Fibroblast of lung (primary cell): ENCODE results near the gene CDR2L. TPM values are rescaled to one million over a fixed set of nuclear protein-coding genes. Genes with fewer than 3 reads are reported as not detected.

ENCODE experiments used
- DNase-seq, 2 donors: peaks; one replicate each; pipeline versions ENCODE4 v3.0.0 to v3.0.0-alpha.2; 2010; ENCODE audit warnings: low read depth in 2 of 2
- H2AFZ ChIP-seq: 2 replicates; pipeline ENCODE4 v1.5.1; 2012; ENCODE audit warnings: low read length, control low read depth, inconsistent platforms
- H3K27ac ChIP-seq: 2 replicates; pipeline ENCODE4 v1.5.1; 2011; ENCODE audit warnings: low read length, control low read depth; ENCODE audit not compliant: insufficient read depth
- H3K27me3 ChIP-seq: 2 replicates; pipeline ENCODE4 v1.5.1; 2011; ENCODE audit warnings: mild to moderate bottlenecking, low read length; ENCODE audit not compliant: control insufficient read depth, insufficient read depth
- H3K36me3 ChIP-seq: 2 replicates; pipeline ENCODE4 v1.5.1; 2011; ENCODE audit warnings: low read length; ENCODE audit not compliant: control insufficient read depth, insufficient read depth
- H3K4me1 ChIP-seq: 2 replicates; pipeline ENCODE4 v1.5.1; 2011; ENCODE audit warnings: low read length; ENCODE audit not compliant: control insufficient read depth, insufficient read depth; ENCODE audit errors: extremely low read depth
- H3K4me2 ChIP-seq: 2 replicates; pipeline ENCODE4 v1.5.1; 2011; ENCODE audit warnings: low read length, control low read depth; ENCODE audit not compliant: insufficient read depth; ENCODE audit errors: extremely low read depth
- H3K4me3 ChIP-seq, 4 experiments: fragments of 200-600 bp in 1 of 4; sonication (generic) in 1 of 4; replicated peaks in 1 of 4; 2 replicates each; pipeline ENCODE4 v1.5.1; 2011 to 2016; ENCODE audit warnings: low read length in 4 of 4, low read depth in 3 of 4, mild to moderate bottlenecking in 3 of 4, control low read depth in 2 of 4, inconsistent platforms in 1 of 4, mixed read lengths in 1 of 4; ENCODE audit not compliant: insufficient read depth in 1 of 4; ENCODE audit errors: control extremely low read depth in 1 of 4
- H3K79me2 ChIP-seq: 2 replicates; pipeline ENCODE4 v1.5.1; 2012; ENCODE audit warnings: mild to moderate bottlenecking, low read length, inconsistent platforms; ENCODE audit not compliant: control insufficient read depth, insufficient read depth
- H3K9ac ChIP-seq: 2 replicates; pipeline ENCODE4 v1.5.1; 2011; ENCODE audit warnings: mild to moderate bottlenecking, low read length, control low read depth; ENCODE audit not compliant: insufficient read depth
- H3K9me3 ChIP-seq: 2 replicates; pipeline ENCODE4 v1.5.1; 2012; ENCODE audit warnings: low read depth, low read length; ENCODE audit not compliant: control insufficient read depth, insufficient read depth
- H4K20me1 ChIP-seq: 2 replicates; pipeline ENCODE4 v1.5.1; 2011; ENCODE audit warnings: low read length; ENCODE audit not compliant: control insufficient read depth, insufficient read depth; ENCODE audit errors: extremely low read depth
- CTCF ChIP-seq, 2 donors: IDR thresholded peaks in 1 of 2; conservative IDR thresholded peaks in 1 of 2; 1 replicate in 1 of 2; 2 replicates in 1 of 2; pipeline ENCODE4 v1.5.1; 2011 to 2012; ENCODE audit warnings: low read length in 2 of 2, control low read depth in 1 of 2, inconsistent platforms in 1 of 2, low read depth in 1 of 2, mild to moderate bottlenecking in 1 of 2
- EZH2 ChIP-seq: IDR thresholded peaks from 2 replicates; pipeline ENCODE4 v1.5.1; 2012; ENCODE audit warnings: low read length, control low read depth, mild to moderate bottlenecking; ENCODE audit errors: missing control alignments
- polyA plus RNA-seq, 2 donors: library from polyadenylated mRNA; depleted of rRNA in 1 of 2; stranded (reverse) in 1 of 2; unstranded in 1 of 2; fragments of >200 nt; gene quantifications; 2 replicates each; pipeline ENCODE4 v1.2.1, GENCODE V29; 2011 to 2012; ENCODE audit warnings: missing spikeins in 1 of 2
- total RNA-seq: library from RNA; depleted of rRNA; stranded (reverse); fragments of >200 nt; gene quantifications from 2 replicates; pipeline ENCODE4 v1.2.1, GENCODE V29; 2014

CDR2L gene
- total and polyA plus RNA-seq, 2 donors (not counting 1 experiment from before 2014, with no cell fraction given): 9.7 to 12.2 TPM

GRCh38 chr17:74954665-74955421 is 32.6 kb upstream of the CDR2L start:
- no peak for DNase-seq
- Histone ChIP-seq H3K27me3 (peaks cover 8% of the 10 kb centered on the region), H3K4me2 (no peak overlapping the region), H4K20me1 (no peaks in the 10 kb centered on the region), H3K4me3 (no peak overlapping the region), H3K79me2 (no peaks in the 10 kb centered on the region), H3K36me3 (no peaks in the 10 kb centered on the region), H3K9me3 (no peaks in the 10 kb centered on the region), H3K9ac (no peak overlapping the region), H2AFZ (no peak overlapping the region), H3K4me1 (no peaks in the 10 kb centered on the region), H3K27ac (no peak overlapping the region)
- TF ChIP-seq CTCF (conservative IDR thresholded peaks at IDR 0.05 in 1 of 2, IDR thresholded peaks at IDR 0.05 in 1 of 2; ENCODE audit: low read depth in 1 of 2, low read length in 2 of 2) (no peak), EZH2 (no peak)

GRCh38 chr17:74956093-74956492 is 31.3 kb upstream of the CDR2L start:
- H3K4me3 ChIP-seq: no peak overlapping the region
- no peaks in the 10 kb centered on the region for H3K36me3 ChIP-seq
- no peaks in the 10 kb centered on the region for H4K20me1 ChIP-seq
- TF ChIP-seq CTCF (conservative IDR thresholded peaks at IDR 0.05 in 1 of 2, IDR thresholded peaks at IDR 0.05 in 1 of 2; ENCODE audit: low read depth in 1 of 2, low read length in 2 of 2) (no peak), EZH2 (no peak)
- H2AFZ ChIP-seq: no peak overlapping the region
- no peaks in the 10 kb centered on the region for H3K9me3 ChIP-seq
- H3K27ac ChIP-seq: no peak overlapping the region
- H3K27me3 ChIP-seq: peaks cover 4% of the 10 kb centered on the region
- H3K79me2 ChIP-seq: no peaks in the 10 kb centered on the region
- H3K4me2 ChIP-seq: no peak overlapping the region
- no peaks in the 10 kb centered on the region for H3K4me1 ChIP-seq
- H3K9ac ChIP-seq: no peak overlapping the region
- no peak for DNase-seq

DNA sequence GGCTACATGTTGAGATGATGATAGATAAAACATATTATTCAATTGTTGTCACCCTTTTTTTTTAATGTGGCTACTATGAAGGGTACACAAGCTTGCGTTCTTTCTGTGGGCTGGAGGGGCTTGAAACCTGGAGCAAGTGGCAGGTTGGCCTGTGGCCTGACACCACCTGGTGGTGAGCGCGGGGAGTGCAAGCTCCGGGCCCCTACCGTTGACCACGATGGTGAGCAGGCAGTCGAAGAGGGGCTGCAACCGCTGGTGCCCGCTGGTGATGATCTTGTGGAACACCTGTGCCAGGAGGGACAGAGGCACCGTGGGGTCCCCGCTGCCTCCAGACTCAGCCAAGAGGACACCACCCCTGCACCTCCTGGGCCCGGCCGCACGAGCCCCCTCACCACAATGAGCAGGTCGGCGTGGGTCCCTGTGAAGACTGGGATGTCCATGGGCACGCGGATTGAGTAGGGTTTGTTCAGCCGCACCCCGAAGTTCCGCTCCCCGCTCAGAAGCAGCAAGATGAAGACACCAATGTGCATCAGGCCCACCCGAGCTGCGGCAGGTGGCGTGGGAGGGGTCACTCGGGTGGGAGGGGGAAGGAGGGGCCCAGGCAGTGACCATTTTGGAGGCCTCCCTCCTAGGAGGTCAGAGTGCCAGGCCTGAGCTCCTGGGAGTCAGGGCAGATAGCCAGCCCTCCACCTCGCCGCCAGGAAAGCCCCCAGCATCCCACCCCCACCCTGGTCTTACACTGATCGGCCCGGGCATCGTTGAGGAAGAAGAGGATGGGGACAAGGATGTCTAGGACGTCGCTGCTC is 29.3 kb upstream of the CDR2L start:
- Histone ChIP-seq H3K4me3 (no peak overlapping the region), H3K9ac (no peak overlapping the region), H3K27me3 (peaks cover 4% of the 10 kb centered on the region), H3K4me1 (no peaks in the 10 kb centered on the region), H3K36me3 (no peaks in the 10 kb centered on the region), H3K27ac (no peak overlapping the region), H4K20me1 (no peaks in the 10 kb centered on the region), H2AFZ (no peak overlapping the region), H3K4me2 (no peak overlapping the region), H3K79me2 (no peaks in the 10 kb centered on the region), H3K9me3 (no peaks in the 10 kb centered on the region)
- peak; percentile 22 to 40 for DNase-seq
- TF ChIP-seq EZH2: no peak
- TF ChIP-seq CTCF (conservative IDR thresholded peaks at IDR 0.05 in 1 of 2, IDR thresholded peaks at IDR 0.05 in 1 of 2; ENCODE audit: low read depth in 1 of 2, low read length in 2 of 2): peak; percentile 80 to 84
